A204.1 (cell line): ENCODE measurements around the gene COL4A4.
"Not testable (repeated sequence)": the region's sequence is repeated elsewhere in the genome, so short reads cannot be mapped to it uniquely, and the experiment has no call there.

Source experiments
- FAIRE-seq: peaks from 2 replicates; lab custom pipeline; 2012; peaks lifted over from hg19 to GRCh38; lab: Jason Lieb, UNC

The COL4A4 gene

DNA sequence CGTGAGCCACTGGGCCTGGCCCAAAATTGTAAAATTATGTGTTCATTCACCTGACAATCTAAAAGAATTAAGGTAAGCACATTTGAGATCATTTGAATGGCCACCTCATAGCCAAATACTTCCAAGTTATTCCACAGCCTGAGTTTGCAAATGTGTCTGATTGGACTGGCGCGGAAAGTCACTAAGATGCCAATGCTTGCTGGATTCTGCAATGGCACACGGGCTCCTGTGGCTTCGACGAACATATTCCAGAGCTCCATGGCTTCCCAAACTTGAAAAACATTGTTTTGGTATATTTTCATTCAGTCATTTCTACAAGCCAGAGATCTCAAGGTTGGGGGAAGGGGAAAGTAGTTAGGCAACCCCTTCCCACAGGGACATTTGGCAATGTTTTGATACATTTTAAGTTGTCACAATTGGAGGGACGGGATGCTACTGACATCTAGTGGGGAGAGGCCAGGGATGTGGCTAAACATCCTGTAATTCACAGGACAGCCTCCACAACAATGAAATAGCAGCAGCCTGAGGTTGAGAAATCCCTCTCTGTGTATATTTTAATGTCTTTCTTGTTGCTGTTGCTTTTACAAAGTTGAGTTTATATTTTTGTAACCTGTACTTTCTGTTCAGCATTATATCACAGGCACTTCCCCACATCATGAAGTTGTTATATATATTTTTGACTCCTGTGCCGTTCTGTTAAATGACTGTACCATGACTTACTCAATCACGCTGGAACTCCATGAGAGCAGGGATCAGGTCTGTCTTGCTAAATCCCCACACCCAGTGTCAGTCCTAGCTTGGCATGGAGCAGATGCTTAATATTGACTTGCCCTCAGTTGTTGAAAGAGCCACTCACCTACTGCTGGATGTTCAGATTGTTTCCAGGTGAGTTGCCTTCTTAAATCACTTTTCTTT, 56.9 kb downstream of the COL4A4 start:
- peak; percentile 23 for FAIRE-seq

DNA sequence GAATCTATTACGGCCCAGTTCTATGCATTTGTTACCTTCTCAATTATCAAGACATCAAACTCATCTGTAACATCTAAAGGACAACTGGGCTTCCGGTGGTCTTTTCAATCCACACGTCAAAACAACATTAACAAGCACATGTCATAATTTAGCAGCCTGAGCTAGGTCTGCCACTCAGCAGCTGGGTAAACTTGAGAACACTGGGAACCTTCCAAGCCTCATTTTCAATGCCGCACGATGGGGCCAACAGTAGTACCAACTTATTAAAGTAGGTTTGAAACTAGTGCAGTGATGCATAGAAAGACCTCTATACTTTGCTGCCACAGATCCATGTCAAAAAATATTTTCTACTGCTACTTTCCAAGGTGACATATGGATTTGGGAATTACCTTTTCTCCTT, 60.4 kb downstream of the COL4A4 start:
- no peak for FAIRE-seq

DNA sequence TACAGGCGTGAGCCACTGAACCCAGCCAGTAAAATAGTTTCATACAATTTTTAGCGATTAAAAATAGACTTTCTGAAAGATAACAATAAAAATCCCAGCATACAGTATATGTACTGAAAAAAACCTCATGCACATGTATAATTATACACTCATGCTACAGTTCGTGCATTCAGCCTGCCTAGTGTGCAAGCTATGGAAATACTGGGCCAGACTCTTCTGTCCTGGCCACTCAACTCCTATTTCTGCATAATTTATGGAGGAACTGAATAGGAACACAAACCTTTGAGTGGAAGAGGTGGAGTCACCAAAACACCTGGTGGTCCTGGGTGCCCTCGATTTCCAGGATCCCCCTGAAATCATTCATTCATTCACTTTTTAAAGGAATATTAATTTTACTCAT, 64.7 kb downstream of the COL4A4 start:
- no peak for FAIRE-seq

GRCh38 chr2:227098162-227098515, 65.9 kb downstream of the COL4A4 start:
- FAIRE-seq = no peak

- FAIRE-seq = no peak
Observed at GRCh38 chr2:227097495-227098161, 66.4 kb downstream of the COL4A4 start.

DNA sequence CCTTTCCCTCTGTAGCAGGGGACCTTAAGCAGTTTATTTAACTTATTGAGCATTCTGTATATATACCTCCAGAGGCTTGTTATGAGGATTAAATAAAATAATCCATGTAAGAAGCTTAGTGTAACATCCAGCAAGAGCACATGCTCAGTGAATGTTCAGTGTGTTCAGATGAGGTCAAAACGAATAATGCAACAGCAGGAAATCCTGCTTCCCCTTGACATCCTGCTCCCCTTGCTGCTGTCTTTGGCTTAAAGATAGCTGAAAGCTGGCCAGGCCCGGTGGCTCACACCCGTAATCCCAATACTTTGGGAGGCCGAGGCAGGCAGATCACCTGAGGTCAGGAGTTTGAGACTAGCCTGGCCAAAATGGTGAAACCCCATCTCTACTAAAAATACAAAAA, 68.7 kb downstream of the COL4A4 start:
- no peak for FAIRE-seq

DNA sequence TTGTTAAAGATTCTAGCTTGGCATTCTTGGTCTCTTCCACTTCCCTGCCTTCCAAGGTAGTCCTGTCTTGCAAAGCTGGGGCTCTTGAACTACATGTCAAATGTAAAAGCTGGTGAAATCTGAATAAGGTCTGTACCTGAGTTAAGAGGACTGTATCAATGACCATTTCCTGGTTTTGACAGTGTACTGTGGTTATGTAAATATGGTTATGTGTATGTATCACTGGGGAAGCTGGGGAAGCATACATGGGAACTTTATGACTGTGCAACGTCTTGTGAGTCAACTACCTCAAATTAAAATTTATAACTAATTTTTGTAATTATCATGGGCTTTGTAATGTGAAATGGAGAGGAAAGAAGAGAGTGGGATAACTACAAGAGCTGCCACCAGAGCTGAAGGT, 81.7 kb downstream of the COL4A4 start:
- FAIRE-seq = no peak

DNA sequence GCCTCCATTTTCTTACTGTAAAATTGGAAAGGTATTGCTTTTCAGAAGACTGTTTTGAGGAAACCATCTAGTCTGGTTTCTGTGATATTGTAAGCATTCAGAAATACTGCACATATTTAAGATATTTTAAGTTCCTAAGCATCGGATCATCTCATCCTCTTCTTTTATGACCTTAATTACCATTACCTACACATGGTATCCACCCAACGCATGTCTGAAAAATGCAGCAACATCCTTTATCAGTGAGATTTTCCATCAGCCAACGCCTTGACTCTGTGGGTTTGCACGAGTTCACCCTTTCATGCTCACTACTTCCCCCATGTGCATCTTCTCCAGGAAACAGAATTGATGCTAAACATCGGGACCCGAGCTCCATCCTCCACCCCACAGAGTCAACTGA, 84.3 kb downstream of the COL4A4 start:
- FAIRE-seq = no peak

GRCh38 chr2:227065065-227065464, 98.9 kb downstream of the COL4A4 start:
- not testable (repeated sequence) for FAIRE-seq

- no peak for FAIRE-seq
Observed at GRCh38 chr2:227058888-227059399, 105.1 kb downstream of the COL4A4 start.

DNA sequence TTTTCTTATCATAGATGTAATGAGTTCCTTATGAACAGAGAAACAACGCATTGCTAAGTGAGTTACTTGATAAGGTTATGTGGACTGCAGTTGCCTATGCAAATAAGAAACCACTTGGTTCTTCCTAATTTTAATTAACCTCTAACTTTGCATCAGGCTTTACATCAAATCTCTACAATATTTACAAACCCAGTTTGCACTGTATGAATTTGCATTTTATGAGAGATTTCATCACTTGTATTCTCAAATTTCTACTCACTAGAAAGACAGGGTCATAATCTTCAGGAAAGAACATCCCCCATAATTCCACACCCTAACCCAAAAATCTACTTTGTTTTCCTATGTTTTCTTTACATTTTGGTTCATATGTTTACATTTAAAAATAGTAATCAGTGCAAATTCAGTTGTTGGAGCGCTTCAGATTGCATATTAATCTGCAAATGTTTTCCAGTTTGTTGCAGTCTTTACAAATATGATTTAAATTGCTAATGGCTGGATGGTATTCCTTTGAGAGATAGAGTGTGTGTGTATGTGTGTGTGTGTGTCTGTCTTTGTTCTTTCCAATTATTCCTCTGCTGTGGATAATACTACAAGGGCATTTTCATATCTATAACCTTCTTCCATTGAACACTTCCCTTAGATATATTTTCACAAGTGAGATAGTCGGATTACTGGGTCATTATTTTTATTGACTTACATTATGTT, 106.1 kb downstream of the COL4A4 start:
- FAIRE-seq = no peak

GRCh38 chr2:227057060-227057459, 106.9 kb downstream of the COL4A4 start:
- no peak for FAIRE-seq

- FAIRE-seq = no peak
Observed at GRCh38 chr2:227054006-227054405, 110.0 kb downstream of the COL4A4 start.

- no peak for FAIRE-seq
Observed at GRCh38 chr2:227052879-227053278, 111.1 kb downstream of the COL4A4 start.

DNA sequence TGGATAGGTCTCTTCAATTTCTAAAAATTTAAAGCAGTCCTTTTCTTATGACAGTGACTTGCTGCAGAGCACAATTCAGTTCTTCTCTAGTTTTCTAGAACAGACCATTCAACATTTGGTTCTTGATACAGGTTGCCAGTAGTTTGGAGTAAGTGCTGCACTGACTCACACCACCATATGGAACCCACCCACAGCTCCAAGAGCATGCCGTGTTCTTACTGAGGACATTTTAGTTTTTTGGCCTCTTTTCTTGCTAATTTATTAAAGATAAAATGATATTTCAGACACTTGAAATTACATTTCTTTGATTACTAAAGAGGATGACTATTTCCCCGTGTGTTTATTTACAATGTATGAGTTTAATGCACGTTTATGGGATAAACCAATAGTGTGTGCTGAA, 120.0 kb downstream of the COL4A4 start:
- no peak for FAIRE-seq

GRCh38 chr2:227038550-227039189, 125.3 kb downstream of the COL4A4 start:
- FAIRE-seq = no peak

- no peak for FAIRE-seq
Observed at GRCh38 chr2:227036527-227036926, 127.5 kb downstream of the COL4A4 start.

GRCh38 chr2:227035711-227036367, 128.2 kb downstream of the COL4A4 start:
- FAIRE-seq = no peak

GRCh38 chr2:227033471-227034148, 130.4 kb downstream of the COL4A4 start:
- FAIRE-seq = no peak

DNA sequence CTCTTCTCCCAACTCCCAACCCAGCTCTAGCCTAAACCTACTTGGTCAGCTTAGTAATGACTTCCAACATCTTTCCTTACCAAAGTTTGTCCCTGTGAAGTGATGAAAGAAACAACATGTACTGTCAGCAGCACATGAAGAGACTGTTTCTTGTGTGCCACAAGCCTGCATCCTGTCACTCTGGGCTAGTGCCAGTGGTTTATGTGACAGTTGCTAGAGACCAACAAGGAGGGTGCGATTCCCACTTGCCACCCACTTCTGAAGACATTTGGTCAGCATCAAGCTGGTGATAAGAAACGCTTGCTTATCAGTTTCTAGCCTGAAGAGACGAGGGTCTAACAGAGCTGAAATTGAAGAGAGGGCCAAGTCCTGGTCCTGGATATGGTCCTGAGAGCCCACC, 132.6 kb downstream of the COL4A4 start:
- no peak for FAIRE-seq

GRCh38 chr2:227030789-227031188, 133.2 kb downstream of the COL4A4 start:
- FAIRE-seq = no peak
